Muscle layer of duodenum (tissue), 2 donors: ENCODE results near the gene PIEZO2.
"Not testable (repeated sequence)": the region's sequence is repeated elsewhere in the genome, so short reads cannot be mapped to it uniquely, and the experiment has no call there.

Experiments
- H3K27ac ChIP-seq: one replicate; pipeline ENCODE4 v1.7.0; 2013; ENCODE audit warnings: mild to moderate bottlenecking, low read length
- H3K27me3 ChIP-seq: one replicate; pipeline ENCODE4 v1.7.0; 2013; ENCODE audit warnings: low read depth, mild to moderate bottlenecking, control low read depth, low read length
- H3K36me3 ChIP-seq, 2 donors: one replicate each; pipeline ENCODE4 v1.7.0; 2013; ENCODE audit warnings: low read length in 2 of 2, control low read depth in 1 of 2, mild to moderate bottlenecking in 1 of 2; ENCODE audit not compliant: insufficient read depth in 2 of 2, control insufficient read depth in 1 of 2
- H3K4me1 ChIP-seq, 2 donors: one replicate each; pipeline ENCODE4 v1.7.0; 2013; ENCODE audit warnings: low read length in 2 of 2, mild to moderate bottlenecking in 2 of 2, control low read depth in 1 of 2, moderate library complexity in 1 of 2; ENCODE audit not compliant: insufficient read depth in 2 of 2, control insufficient read depth in 1 of 2
- H3K4me3 ChIP-seq, 2 donors: one replicate each; pipeline ENCODE4 v1.7.0; 2013; ENCODE audit warnings: low read length in 2 of 2, low read depth in 1 of 2, mild to moderate bottlenecking in 1 of 2
- H3K9me3 ChIP-seq, 2 donors: one replicate each; pipeline ENCODE4 v1.7.0; 2013; ENCODE audit warnings: low read length in 2 of 2, control low read depth in 1 of 2, mild to moderate bottlenecking in 1 of 2; ENCODE audit not compliant: control insufficient read depth in 1 of 2
- donor health status: healthy.

Gene PIEZO2

DNA sequence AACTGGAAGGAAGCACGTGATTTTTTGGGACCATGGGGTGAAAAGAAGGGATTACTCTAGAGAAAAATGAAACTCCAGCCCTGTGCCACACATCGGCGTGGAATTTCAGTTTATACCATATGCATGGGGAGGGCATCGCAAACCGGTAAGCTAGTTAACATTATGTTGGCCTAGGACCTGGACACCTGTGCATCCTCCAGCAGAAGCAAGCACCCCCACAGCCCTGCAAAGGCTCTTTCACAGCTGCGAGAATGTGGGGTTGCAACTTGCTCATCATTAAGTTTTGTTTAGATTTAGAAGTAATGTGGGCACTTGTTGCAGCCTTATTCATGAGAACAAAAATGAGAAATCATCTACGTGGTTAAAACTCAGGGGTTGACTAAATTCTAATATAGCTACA lies 299.2 kb downstream of the PIEZO2 start:
- Histone ChIP-seq H3K9me3 (no peaks in the 10 kb centered on the region), H3K27me3 (no peaks in the 10 kb centered on the region), H3K4me1 (no peaks in the 10 kb centered on the region), H3K4me3 (no peak overlapping the region), H3K27ac (no peak overlapping the region), H3K36me3 (no peaks in the 10 kb centered on the region)

DNA sequence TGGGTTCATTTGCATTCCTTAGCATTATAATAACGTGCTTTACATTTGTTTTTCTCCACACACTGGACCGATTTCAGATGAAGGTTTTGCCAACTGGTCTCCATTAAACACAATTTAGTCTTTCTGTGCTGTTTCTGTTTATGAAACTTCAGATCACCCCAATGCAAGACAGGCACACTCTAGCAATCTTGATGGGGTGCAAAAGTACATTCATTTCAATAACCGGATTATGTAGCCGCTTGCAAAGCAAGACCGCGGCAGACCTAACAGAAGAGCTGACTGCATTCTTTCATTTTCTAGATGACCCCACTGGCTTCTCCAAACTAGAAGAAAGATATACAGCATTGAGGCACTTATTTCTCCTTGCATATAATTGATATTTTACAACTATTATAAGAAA lies 301.5 kb downstream of the PIEZO2 start:
- Histone ChIP-seq H3K27ac (no peak overlapping the region), H3K4me1 (no peaks in the 10 kb centered on the region), H3K27me3 (no peaks in the 10 kb centered on the region), H3K9me3 (no peaks in the 10 kb centered on the region), H3K4me3 (no peak overlapping the region), H3K36me3 (no peaks in the 10 kb centered on the region)

DNA sequence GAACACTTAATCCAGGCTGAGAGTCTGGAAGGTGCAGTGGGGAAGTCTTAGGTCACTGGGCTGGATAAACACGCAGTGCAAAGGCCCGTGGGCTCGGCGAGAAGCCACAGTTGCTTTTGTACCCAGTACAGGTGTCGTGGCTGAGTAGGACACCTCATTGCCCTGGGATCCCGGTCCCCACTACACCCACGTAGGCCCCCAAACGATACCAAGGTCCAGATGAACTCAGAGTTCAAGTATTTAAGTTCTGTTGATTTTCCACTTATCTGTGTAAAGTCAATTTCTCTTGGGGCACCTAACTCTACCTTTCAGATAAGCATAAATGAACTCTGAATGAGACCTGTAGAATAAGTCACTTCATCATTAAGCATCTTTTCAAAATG lies 302.0 kb downstream of the PIEZO2 start:
- no peaks in the 10 kb centered on the region for H3K9me3 ChIP-seq
- no peaks in the 10 kb centered on the region for H3K36me3 ChIP-seq
- H3K4me3 ChIP-seq = no peak overlapping the region
- H3K4me1 ChIP-seq = no peaks in the 10 kb centered on the region
- H3K27ac ChIP-seq = no peak overlapping the region
- no peaks in the 10 kb centered on the region for H3K27me3 ChIP-seq

DNA sequence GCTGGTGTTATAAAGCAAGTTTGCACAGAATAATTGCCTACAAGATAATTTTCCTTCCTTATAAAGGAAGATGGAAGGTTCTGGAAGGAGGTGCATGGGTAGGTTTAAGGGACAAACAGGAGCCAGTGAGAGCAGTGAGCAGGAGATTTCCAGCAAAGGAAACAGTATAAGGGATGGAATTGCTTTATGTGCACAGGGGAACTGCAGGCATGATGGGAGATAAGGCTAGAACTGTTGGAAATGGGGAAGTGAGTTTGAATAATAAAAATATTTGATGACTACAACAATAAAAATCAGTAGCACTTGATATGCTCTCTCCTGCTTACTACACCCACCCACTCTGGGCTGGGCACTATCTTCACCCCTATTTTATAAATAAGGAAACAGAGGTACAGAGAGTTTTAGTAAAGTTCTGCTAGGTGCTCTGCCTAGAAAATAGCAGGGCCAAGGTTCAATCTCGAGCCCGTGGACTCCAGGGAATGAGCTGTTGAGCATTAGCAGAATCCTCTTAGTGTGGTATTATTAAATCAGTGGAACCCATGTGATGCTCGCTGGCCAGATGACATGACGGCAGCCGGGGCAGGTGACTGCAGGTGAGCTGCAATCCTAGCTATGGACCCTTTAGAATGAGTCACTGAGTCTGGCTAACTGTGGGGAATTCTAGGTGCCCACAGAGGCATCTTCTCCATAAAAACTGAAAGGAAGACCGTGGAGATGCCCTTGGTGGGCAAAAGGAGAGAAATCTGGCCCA lies 302.5 kb downstream of the PIEZO2 start:
- Histone ChIP-seq H3K27me3 (no peaks in the 10 kb centered on the region), H3K9me3 (no peaks in the 10 kb centered on the region), H3K4me3 (no peak overlapping the region), H3K27ac (no peak overlapping the region), H3K36me3 (no peaks in the 10 kb centered on the region), H3K4me1 (no peaks in the 10 kb centered on the region)

DNA sequence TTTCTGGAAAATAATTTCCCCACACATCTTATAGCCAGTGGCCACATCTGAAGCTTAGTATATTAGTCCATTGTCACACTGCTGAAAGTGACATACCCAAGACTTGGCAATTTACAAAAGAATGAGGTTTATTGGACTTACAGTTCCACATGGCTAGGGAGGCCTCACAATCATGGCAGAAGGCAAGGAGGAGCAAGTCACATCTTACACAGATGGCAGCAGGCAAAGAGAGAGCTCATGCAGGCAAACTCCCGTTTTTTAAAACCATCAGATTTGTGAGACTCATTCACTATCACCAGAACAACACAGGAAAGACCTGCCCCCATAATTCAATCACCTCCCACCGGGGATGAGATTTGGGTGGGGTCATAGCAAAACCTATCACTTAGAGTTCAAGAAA lies 303.3 kb downstream of the PIEZO2 start:
- not testable (repeated sequence) for H3K4me1 ChIP-seq, H3K9me3 ChIP-seq, H3K36me3 ChIP-seq, H3K27me3 ChIP-seq, H3K4me3 ChIP-seq, H3K27ac ChIP-seq

DNA sequence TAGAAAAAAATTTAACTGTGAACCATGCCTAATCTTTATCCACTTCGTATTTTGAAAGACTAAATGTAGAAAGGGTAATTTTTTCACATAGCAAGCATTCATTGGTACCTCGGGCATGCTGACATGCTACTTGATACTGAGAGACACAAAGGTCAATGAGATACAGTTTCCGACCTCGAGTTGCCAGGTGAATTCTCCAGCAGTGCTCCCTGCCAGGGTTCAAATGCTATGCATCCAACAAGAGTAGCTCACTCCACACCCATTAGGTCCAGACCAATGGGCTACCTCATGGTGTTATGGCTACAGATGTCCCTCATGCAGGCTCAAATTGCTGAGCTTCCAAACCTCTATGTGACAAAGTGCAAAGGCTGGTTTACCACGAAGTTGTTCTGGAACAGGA lies 305.8 kb downstream of the PIEZO2 start:
- Histone ChIP-seq H3K27me3 (no peaks in the 10 kb centered on the region), H3K36me3 (no peaks in the 10 kb centered on the region), H3K27ac (no peak overlapping the region), H3K9me3 (no peaks in the 10 kb centered on the region), H3K4me1 (no peaks in the 10 kb centered on the region), H3K4me3 (no peak overlapping the region)

DNA sequence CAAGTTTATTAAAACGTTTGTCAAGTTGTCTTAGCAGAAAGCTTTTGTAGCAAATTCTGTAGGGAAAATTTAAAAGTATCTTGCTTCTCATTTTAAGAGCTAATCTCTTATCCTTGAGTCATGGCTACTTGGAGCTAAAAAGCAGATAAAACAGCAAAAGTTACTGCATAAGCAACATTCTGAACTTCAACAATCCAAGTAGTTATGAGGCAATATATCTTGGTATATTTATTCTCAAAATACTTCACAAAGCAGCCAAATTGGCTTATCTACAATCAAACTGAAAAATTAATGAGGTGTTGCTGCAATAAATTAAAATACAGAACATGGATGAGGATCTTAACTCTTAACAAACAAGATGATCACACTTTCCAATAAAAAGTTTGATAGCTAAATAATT lies 306.5 kb downstream of the PIEZO2 start:
- Histone ChIP-seq H3K36me3 (no peaks in the 10 kb centered on the region), H3K27ac (no peak overlapping the region), H3K27me3 (no peaks in the 10 kb centered on the region), H3K4me1 (no peaks in the 10 kb centered on the region), H3K9me3 (no peaks in the 10 kb centered on the region), H3K4me3 (no peak overlapping the region)

DNA sequence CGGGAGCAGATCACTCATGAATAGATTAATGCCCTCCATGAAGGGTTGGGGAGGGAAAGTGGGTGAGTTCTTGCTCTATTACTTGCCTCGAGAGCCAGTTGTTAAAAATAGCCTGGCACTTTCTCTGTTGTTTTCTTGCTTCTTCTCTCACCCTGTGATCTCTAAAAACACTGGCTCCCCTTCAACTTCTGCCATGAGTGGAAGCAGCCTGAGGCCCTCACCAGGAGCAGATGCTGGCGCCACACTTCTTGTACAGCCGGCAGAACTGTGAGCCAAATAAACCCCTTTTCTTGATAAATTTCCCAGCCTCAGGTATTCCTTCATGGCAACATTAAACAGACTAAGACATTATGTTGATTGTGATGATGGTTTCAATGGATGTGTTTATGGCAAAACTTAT lies 307.0 kb downstream of the PIEZO2 start:
- H3K36me3 ChIP-seq = no peaks in the 10 kb centered on the region
- H3K27ac ChIP-seq = no peak overlapping the region
- no peaks in the 10 kb centered on the region for H3K9me3 ChIP-seq
- H3K4me1 ChIP-seq = no peaks in the 10 kb centered on the region
- H3K27me3 ChIP-seq = no peaks in the 10 kb centered on the region
- H3K4me3 ChIP-seq = no peak overlapping the region

DNA sequence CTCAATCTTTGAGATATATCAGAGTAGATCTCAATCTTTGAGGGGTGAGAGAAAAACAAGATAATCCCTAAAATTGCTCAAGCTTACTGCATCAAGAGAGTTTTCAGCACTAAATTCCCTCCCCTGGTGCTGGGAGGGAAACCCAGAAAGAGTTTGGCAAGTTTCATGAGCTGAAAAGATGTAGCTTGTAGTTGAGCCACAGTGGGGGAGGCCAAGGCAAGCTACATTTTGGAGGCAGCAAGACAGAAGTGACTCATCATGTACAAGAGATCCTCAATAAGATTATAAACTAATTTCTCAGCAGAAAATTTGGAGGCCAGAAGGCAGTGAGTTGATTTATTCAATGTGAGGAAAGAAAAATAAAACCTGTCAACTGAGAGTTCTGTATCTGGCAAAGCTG lies 308.2 kb downstream of the PIEZO2 start:
- Histone ChIP-seq H3K4me3 (no peak overlapping the region), H3K4me1 (no peaks in the 10 kb centered on the region), H3K27ac (no peak overlapping the region), H3K27me3 (no peaks in the 10 kb centered on the region), H3K36me3 (no peaks in the 10 kb centered on the region), H3K9me3 (no peaks in the 10 kb centered on the region)

DNA sequence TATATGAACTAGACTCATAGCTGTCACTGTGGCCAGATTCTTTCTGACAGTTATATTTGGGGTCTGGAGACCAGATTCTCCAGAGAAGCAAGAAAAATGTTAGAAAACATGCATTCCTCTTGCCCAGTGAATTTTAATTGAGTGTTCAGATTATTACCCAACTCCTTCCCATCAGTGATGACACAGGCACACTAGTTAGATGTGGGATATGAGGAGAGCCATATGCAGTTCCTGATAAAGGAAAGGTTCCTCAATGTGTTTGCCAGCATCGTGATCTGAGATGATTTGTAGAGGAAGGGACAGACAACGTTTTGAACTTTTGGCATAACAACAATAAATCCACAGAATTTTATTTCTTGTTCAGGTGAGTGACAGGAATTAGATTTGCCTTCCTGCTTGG lies 308.6 kb downstream of the PIEZO2 start:
- Histone ChIP-seq H3K9me3 (no peaks in the 10 kb centered on the region), H3K4me3 (no peak overlapping the region), H3K4me1 (no peaks in the 10 kb centered on the region), H3K36me3 (no peaks in the 10 kb centered on the region), H3K27ac (no peak overlapping the region), H3K27me3 (no peaks in the 10 kb centered on the region)

DNA sequence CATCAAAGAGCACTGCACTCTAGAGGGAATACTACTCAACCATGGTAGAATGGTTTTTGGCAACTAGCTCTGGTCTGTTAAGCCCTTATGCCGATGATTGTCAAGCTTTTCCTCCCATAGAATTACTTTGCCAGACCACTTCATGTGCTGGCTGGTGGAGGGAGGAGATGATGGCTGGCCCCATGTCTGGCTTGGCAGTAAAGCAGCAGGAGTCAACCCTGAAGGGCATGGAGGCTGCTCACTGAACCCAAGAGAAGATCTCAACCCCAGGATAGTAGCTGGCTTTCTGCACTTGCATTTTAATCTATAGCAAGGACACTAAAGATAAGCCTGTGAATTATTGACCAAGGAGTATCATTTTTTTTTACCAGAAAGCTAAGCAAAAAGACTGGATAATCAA lies 309.9 kb downstream of the PIEZO2 start:
- H3K27ac ChIP-seq = no peak overlapping the region
- no peaks in the 10 kb centered on the region for H3K9me3 ChIP-seq
- H3K4me3 ChIP-seq = no peak overlapping the region
- no peaks in the 10 kb centered on the region for H3K27me3 ChIP-seq
- H3K36me3 ChIP-seq = no peaks in the 10 kb centered on the region
- H3K4me1 ChIP-seq = no peaks in the 10 kb centered on the region

DNA sequence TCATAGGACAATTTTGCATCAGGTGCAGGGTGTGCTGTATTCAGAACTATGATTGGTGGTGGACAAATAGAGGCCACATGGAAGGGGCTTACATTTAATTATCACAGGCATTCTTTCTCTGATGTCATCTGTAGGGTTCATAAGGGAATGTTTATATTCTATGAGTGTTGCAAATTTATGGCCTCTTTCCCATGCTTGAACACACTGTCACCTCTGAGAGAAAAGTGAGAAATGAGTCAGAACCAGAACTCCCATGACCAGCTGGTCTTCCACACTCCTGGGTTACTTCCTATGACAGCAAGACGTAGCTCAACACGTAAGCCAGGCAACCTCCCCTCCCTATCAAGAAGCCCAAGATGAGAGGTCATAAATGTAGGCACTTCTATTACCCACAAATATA lies 310.8 kb downstream of the PIEZO2 start:
- H3K4me3 ChIP-seq = no peak overlapping the region
- H3K27me3 ChIP-seq = no peaks in the 10 kb centered on the region
- no peak overlapping the region for H3K27ac ChIP-seq
- no peaks in the 10 kb centered on the region for H3K4me1 ChIP-seq
- H3K36me3 ChIP-seq = no peaks in the 10 kb centered on the region
- H3K9me3 ChIP-seq = no peaks in the 10 kb centered on the region
